ENCODE results near the gene RAD50.
A peak's percentile ranks its signal among the peaks of the same experiment; 100 is the strongest.

RAD50 gene

GRCh38 chr5:132678735-132679134 lies 122.0 kb downstream of the RAD50 start:
- no peaks in the 10 kb centered on the region for H3K4me1 ChIP-seq (ENCODE audit: control insufficient read depth in 1 of 2, insufficient read depth in 2 of 2, low read length in 2 of 2)
- no peak overlapping the region for H2BK5ac ChIP-seq (ENCODE audit: low read depth, low read length, poor library complexity)
- WGBS (ENCODE audit: extremely low coverage, insufficient coverage, insufficient read length), result no CpG with 5 or more reads among the region's 1 CpG
- H4K12ac ChIP-seq (ENCODE audit: low read depth, low read length), result no peak overlapping the region
- no peaks in the 10 kb centered on the region for H3K36me3 ChIP-seq (ENCODE audit: control insufficient read depth in 1 of 2, insufficient read depth in 2 of 2, low read length in 2 of 2)
- H2BK12ac ChIP-seq (ENCODE audit: low read length), result no peak overlapping the region
- no peaks in the 10 kb centered on the region for H3K9me3 ChIP-seq (ENCODE audit: insufficient read depth, low read depth, low read length)
- no peak for DNase-seq
- H2AK5ac ChIP-seq (ENCODE audit: low read length), result no peak overlapping the region
- no peak overlapping the region for H2BK120ac ChIP-seq (ENCODE audit: insufficient read depth, low read length, poor library complexity)
- H3K4ac ChIP-seq (ENCODE audit: low read depth, low read length), result no peak overlapping the region
- H3K23ac ChIP-seq (ENCODE audit: low read length), result no peak overlapping the region
- H3K14ac ChIP-seq (ENCODE audit: low read length), result no peak overlapping the region
- no peaks in the 10 kb centered on the region for H3K79me1 ChIP-seq (ENCODE audit: low read length)
- no peak overlapping the region for H3K9ac ChIP-seq (ENCODE audit: low read length)
- no peak overlapping the region for H2AFZ ChIP-seq (ENCODE audit: insufficient read depth, low read length, poor library complexity)
- no peak overlapping the region for H3K4me2 ChIP-seq (ENCODE audit: low read length)
- H3K4me3 ChIP-seq (ENCODE audit: low read depth, low read length), result no peak overlapping the region
- H4K8ac ChIP-seq (ENCODE audit: low read depth, low read length), result no peak overlapping the region
- H3K79me2 ChIP-seq (ENCODE audit: control insufficient read depth, insufficient read depth, low read length, poor library complexity), result no peaks in the 10 kb centered on the region
- no peaks in the 10 kb centered on the region for H3K27me3 ChIP-seq (ENCODE audit: insufficient read depth, low read length)
- H3K27ac ChIP-seq (ENCODE audit: low read depth, low read length), result no peak overlapping the region
- H3K18ac ChIP-seq (ENCODE audit: low read length), result no peak overlapping the region
- H4K91ac ChIP-seq (ENCODE audit: low read depth, low read length), result no peak overlapping the region

- Histone ChIP-seq H3K4me3 (ENCODE audit: low read depth, low read length) (no peak overlapping the region), H4K8ac (ENCODE audit: low read depth, low read length) (no peak overlapping the region), H4K91ac (ENCODE audit: low read depth, low read length) (no peak overlapping the region), H2BK5ac (ENCODE audit: low read depth, low read length, poor library complexity) (no peak overlapping the region), H3K9me3 (ENCODE audit: insufficient read depth, low read depth, low read length) (no peaks in the 10 kb centered on the region), H3K27me3 (ENCODE audit: insufficient read depth, low read length) (no peaks in the 10 kb centered on the region), H3K14ac (ENCODE audit: low read length) (no peak overlapping the region), H3K9ac (ENCODE audit: low read length) (no peak overlapping the region), H3K36me3 (ENCODE audit: control insufficient read depth in 1 of 2, insufficient read depth in 2 of 2, low read length in 2 of 2) (no peaks in the 10 kb centered on the region), H3K18ac (ENCODE audit: low read length) (no peak overlapping the region), H3K79me2 (ENCODE audit: control insufficient read depth, insufficient read depth, low read length, poor library complexity) (no peaks in the 10 kb centered on the region), H3K27ac (ENCODE audit: low read depth, low read length) (no peak overlapping the region), H4K12ac (ENCODE audit: low read depth, low read length) (no peak overlapping the region), H2AK5ac (ENCODE audit: low read length) (no peak overlapping the region), H3K4me2 (ENCODE audit: low read length) (no peak overlapping the region), H3K4ac (ENCODE audit: low read depth, low read length) (no peak overlapping the region), H3K4me1 (ENCODE audit: control insufficient read depth in 1 of 2, insufficient read depth in 2 of 2, low read length in 2 of 2) (no peaks in the 10 kb centered on the region), H2AFZ (ENCODE audit: insufficient read depth, low read length, poor library complexity) (no peak overlapping the region), H2BK120ac (ENCODE audit: insufficient read depth, low read length, poor library complexity) (no peak overlapping the region), H2BK12ac (ENCODE audit: low read length) (no peak overlapping the region), H3K23ac (ENCODE audit: low read length) (no peak overlapping the region), H3K79me1 (ENCODE audit: low read length) (no peaks in the 10 kb centered on the region)
- no peak for DNase-seq
- no CpG with 5 or more reads among the region's 7 CpGs for WGBS (ENCODE audit: extremely low coverage, insufficient coverage, insufficient read length)
Measured at GRCh38 chr5:132679166-132679565, 122.4 kb downstream of the RAD50 start.

GRCh38 chr5:132679717-132680380 lies 123.1 kb downstream of the RAD50 start:
- H3K9me3 ChIP-seq (ENCODE audit: insufficient read depth, low read depth, low read length), result no peaks in the 10 kb centered on the region
- no peak overlapping the region for H4K8ac ChIP-seq (ENCODE audit: low read depth, low read length)
- H3K4me3 ChIP-seq (ENCODE audit: low read depth, low read length), result no peak overlapping the region
- H4K12ac ChIP-seq (ENCODE audit: low read depth, low read length), result no peak overlapping the region
- no peaks in the 10 kb centered on the region for H3K27me3 ChIP-seq (ENCODE audit: insufficient read depth, low read length)
- peak; percentile 18 to 60 for DNase-seq
- WGBS (ENCODE audit: extremely low coverage, insufficient coverage, insufficient read length), result no CpG with 5 or more reads among the region's 15 CpGs
- H3K27ac ChIP-seq (ENCODE audit: low read depth, low read length), result no peak overlapping the region
- H3K14ac ChIP-seq (ENCODE audit: low read length), result no peak overlapping the region
- H2AFZ ChIP-seq (ENCODE audit: insufficient read depth, low read length, poor library complexity), result no peak overlapping the region
- no peaks in the 10 kb centered on the region for H3K4me1 ChIP-seq (ENCODE audit: control insufficient read depth in 1 of 2, insufficient read depth in 2 of 2, low read length in 2 of 2)
- no peak overlapping the region for H2BK120ac ChIP-seq (ENCODE audit: insufficient read depth, low read length, poor library complexity)
- H4K91ac ChIP-seq (ENCODE audit: low read depth, low read length), result no peak overlapping the region
- H3K79me2 ChIP-seq (ENCODE audit: control insufficient read depth, insufficient read depth, low read length, poor library complexity), result no peaks in the 10 kb centered on the region
- no peak overlapping the region for H2BK12ac ChIP-seq (ENCODE audit: low read length)
- H3K79me1 ChIP-seq (ENCODE audit: low read length), result no peaks in the 10 kb centered on the region
- H3K4ac ChIP-seq (ENCODE audit: low read depth, low read length), result no peak overlapping the region
- no peak overlapping the region for H3K4me2 ChIP-seq (ENCODE audit: low read length)
- no peak overlapping the region for H3K23ac ChIP-seq (ENCODE audit: low read length)
- H2AK5ac ChIP-seq (ENCODE audit: low read length), result no peak overlapping the region
- no peaks in the 10 kb centered on the region for H3K36me3 ChIP-seq (ENCODE audit: control insufficient read depth in 1 of 2, insufficient read depth in 2 of 2, low read length in 2 of 2)
- H3K18ac ChIP-seq (ENCODE audit: low read length), result no peak overlapping the region
- H3K9ac ChIP-seq (ENCODE audit: low read length), result no peak overlapping the region
- H2BK5ac ChIP-seq (ENCODE audit: low read depth, low read length, poor library complexity), result no peak overlapping the region

- H3K9me3 ChIP-seq (ENCODE audit: insufficient read depth, low read depth, low read length), result no peaks in the 10 kb centered on the region
- no peak overlapping the region for H3K27ac ChIP-seq (ENCODE audit: low read depth, low read length)
- H3K36me3 ChIP-seq (ENCODE audit: control insufficient read depth in 1 of 2, insufficient read depth in 2 of 2, low read length in 2 of 2), result no peaks in the 10 kb centered on the region
- H2BK12ac ChIP-seq (ENCODE audit: low read length), result no peak overlapping the region
- no peak overlapping the region for H3K23ac ChIP-seq (ENCODE audit: low read length)
- H3K4me2 ChIP-seq (ENCODE audit: low read length), result no peak overlapping the region
- H3K14ac ChIP-seq (ENCODE audit: low read length), result no peak overlapping the region
- no peak overlapping the region for H4K91ac ChIP-seq (ENCODE audit: low read depth, low read length)
- H3K4me1 ChIP-seq (ENCODE audit: control insufficient read depth in 1 of 2, insufficient read depth in 2 of 2, low read length in 2 of 2), result no peaks in the 10 kb centered on the region
- no peaks in the 10 kb centered on the region for H3K79me2 ChIP-seq (ENCODE audit: control insufficient read depth, insufficient read depth, low read length, poor library complexity)
- no peak overlapping the region for H2AFZ ChIP-seq (ENCODE audit: insufficient read depth, low read length, poor library complexity)
- H3K4me3 ChIP-seq (ENCODE audit: low read depth, low read length), result no peak overlapping the region
- H3K4ac ChIP-seq (ENCODE audit: low read depth, low read length), result no peak overlapping the region
- H2BK5ac ChIP-seq (ENCODE audit: low read depth, low read length, poor library complexity), result no peak overlapping the region
- H4K8ac ChIP-seq (ENCODE audit: low read depth, low read length), result no peak overlapping the region
- no peak overlapping the region for H2BK120ac ChIP-seq (ENCODE audit: insufficient read depth, low read length, poor library complexity)
- no peaks in the 10 kb centered on the region for H3K79me1 ChIP-seq (ENCODE audit: low read length)
- no peaks in the 10 kb centered on the region for H3K27me3 ChIP-seq (ENCODE audit: insufficient read depth, low read length)
- no peak overlapping the region for H3K18ac ChIP-seq (ENCODE audit: low read length)
- no peak overlapping the region for H4K12ac ChIP-seq (ENCODE audit: low read depth, low read length)
- H3K9ac ChIP-seq (ENCODE audit: low read length), result no peak overlapping the region
- DNase-seq, result no peak
- WGBS (ENCODE audit: extremely low coverage, insufficient coverage, insufficient read length), result no CpG with 5 or more reads among the region's 8 CpGs
- no peak overlapping the region for H2AK5ac ChIP-seq (ENCODE audit: low read length)
Measured at GRCh38 chr5:132680780-132681475, 124.2 kb downstream of the RAD50 start.
